SIG-M5 (cell line): Measurements from ENCODE around the gene TBX4.
"Not testable (repeated sequence)": the region's sequence is repeated elsewhere in the genome, so short reads cannot be mapped to it uniquely, and the experiment has no call there.

ENCODE experiments used
- DNase-seq: peaks from one replicate; lab custom pipeline; 2025; lab: John Stamatoyannopoulos, UW

TBX4 gene

GRCh38 chr17:61527441-61527840, 75.2 kb downstream of the TBX4 start:
- not testable (repeated sequence) for DNase-seq

GRCh38 chr17:61528171-61528570, 75.9 kb downstream of the TBX4 start:
- DNase-seq = no peak

GRCh38 chr17:61531223-61531622, 79.0 kb downstream of the TBX4 start:
- no peak for DNase-seq

GRCh38 chr17:61532826-61533225, 80.6 kb downstream of the TBX4 start:
- DNase-seq = no peak

GRCh38 chr17:61533797-61534196, 81.6 kb downstream of the TBX4 start:
- no peak for DNase-seq

GRCh38 chr17:61534414-61534813, 82.2 kb downstream of the TBX4 start:
- no peak for DNase-seq
